Coronary artery (tissue), 2 donors: ENCODE results near the gene KLF5.

Experiments used
- DNase-seq: peaks from one replicate; pipeline ENCODE4 v3.0.0-alpha.2; 2017; ENCODE audit warnings: low spot score
- H3K27ac ChIP-seq, 2 donors: fragments of 200-600 bp; sonication (generic); one replicate each; pipeline ENCODE4 v1.5.1; 2016 to 2019
- H3K4me3 ChIP-seq: fragments of 200-600 bp; sonication (generic); 2 replicates; pipeline ENCODE4 v1.5.1; 2016; ENCODE audit warnings: mild to moderate bottlenecking, moderate library complexity
- TF ChIP-seq, protein P1 (sequence below): fragments of 200-600 bp; sonication (generic); IDR thresholded peaks from one replicate; pipeline ENCODE4 v1.5.1; 2019; ENCODE audit warnings: antibody characterized with exemption

The KLF5 gene

DNA sequence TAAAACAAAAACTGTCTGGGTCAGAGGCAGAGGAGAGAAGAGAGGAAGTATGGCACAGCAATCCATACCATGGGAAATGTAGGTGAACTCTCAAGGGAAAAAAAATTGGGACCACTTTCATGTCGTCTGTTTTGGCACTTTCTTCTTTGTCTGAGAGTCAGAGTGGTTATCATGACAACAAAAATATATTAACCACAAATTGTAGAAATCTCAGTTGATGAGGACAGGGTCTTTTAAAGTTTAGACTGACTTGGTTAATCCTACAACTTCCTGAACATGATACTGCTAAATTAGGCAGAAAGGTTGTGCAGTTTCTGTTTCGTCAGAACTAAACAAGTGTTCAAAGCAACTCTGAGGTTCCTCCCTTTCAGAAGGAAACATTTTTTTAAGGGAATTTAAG lies 15.2 kb downstream of the KLF5 start:
- Histone ChIP-seq H3K27ac (no peak overlapping the region), H3K4me3 (no peak overlapping the region)
- TF ChIP-seq, protein P1, sequence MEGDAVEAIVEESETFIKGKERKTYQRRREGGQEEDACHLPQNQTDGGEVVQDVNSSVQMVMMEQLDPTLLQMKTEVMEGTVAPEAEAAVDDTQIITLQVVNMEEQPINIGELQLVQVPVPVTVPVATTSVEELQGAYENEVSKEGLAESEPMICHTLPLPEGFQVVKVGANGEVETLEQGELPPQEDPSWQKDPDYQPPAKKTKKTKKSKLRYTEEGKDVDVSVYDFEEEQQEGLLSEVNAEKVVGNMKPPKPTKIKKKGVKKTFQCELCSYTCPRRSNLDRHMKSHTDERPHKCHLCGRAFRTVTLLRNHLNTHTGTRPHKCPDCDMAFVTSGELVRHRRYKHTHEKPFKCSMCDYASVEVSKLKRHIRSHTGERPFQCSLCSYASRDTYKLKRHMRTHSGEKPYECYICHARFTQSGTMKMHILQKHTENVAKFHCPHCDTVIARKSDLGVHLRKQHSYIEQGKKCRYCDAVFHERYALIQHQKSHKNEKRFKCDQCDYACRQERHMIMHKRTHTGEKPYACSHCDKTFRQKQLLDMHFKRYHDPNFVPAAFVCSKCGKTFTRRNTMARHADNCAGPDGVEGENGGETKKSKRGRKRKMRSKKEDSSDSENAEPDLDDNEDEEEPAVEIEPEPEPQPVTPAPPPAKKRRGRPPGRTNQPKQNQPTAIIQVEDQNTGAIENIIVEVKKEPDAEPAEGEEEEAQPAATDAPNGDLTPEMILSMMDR, result no peak
- DNase-seq, result no peak

DNA sequence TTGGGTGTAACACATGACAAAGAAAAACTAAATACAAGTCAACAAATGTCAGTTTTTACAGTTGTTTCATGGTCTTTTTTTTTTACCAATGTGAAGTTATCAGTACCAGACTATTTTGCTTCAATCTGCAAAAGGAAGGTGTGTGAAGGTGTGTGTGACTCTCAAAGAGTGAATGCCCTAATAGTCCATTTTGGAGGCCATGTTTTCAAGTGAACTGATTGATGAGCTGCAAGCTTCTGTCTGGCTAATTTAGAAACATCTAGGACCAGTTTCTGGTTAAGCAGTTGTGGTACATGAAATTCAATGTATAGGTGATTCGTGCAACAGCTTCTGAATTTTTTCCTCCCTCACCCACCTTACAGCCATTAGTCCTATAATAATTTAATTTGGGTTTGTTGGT lies 16.1 kb downstream of the KLF5 start:
- no peak overlapping the region for H3K4me3 ChIP-seq
- H3K27ac ChIP-seq, result no peak overlapping the region
- TF ChIP-seq, protein P1, result no peak
- no peak for DNase-seq

DNA sequence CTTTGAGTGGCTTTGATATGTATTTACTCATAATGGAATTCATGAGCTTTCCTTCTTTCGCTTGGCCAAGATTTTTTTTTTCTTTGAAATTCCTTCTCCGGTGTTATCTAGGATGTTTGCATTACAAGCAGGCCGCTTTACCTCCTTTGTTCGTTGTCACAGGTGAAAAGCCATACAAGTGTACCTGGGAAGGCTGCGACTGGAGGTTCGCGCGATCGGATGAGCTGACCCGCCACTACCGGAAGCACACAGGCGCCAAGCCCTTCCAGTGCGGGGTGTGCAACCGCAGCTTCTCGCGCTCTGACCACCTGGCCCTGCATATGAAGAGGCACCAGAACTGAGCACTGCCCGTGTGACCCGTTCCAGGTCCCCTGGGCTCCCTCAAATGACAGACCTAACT lies 16.7 kb downstream of the KLF5 start:
- no peak overlapping the region for H3K27ac ChIP-seq
- TF ChIP-seq, protein P1, result no peak
- no peak for DNase-seq
- H3K4me3 ChIP-seq, result no peak overlapping the region

DNA sequence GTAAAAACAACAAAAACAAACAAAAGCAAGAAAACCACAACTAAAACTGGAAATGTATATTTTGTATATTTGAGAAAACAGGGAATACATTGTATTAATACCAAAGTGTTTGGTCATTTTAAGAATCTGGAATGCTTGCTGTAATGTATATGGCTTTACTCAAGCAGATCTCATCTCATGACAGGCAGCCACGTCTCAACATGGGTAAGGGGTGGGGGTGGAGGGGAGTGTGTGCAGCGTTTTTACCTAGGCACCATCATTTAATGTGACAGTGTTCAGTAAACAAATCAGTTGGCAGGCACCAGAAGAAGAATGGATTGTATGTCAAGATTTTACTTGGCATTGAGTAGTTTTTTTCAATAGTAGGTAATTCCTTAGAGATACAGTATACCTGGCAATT lies 17.1 kb downstream of the KLF5 start:
- H3K27ac ChIP-seq, result no peak overlapping the region

DNA sequence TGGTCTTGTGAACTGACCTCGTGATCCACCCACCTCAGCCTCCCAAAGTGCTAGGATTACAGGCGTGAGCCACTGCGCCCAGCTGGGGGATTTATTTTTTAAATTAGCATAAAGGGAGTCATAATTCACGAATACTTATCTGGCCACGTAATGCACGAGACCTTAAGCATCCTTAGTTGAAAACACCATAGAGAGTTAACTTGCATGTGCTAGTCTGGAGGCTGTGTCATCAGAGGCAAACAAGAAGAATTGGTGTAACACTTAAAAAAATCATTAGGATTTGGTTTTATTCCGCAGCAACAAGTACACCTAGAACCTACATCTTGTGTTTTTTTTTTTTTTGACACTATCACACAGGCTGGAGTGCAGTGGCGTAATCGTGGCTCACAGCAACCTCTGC lies 19.1 kb downstream of the KLF5 start:
- Histone ChIP-seq H3K4me3 (no peak overlapping the region), H3K27ac (no peak overlapping the region)
- DNase-seq, result no peak
- TF ChIP-seq, protein P1, result no peak

More for the DNA sequence above, 17.1 kb downstream of the KLF5 start:
- no peak overlapping the region for H3K4me3 ChIP-seq
- DNase-seq, result no peak
- TF ChIP-seq, protein P1, result no peak

DNA sequence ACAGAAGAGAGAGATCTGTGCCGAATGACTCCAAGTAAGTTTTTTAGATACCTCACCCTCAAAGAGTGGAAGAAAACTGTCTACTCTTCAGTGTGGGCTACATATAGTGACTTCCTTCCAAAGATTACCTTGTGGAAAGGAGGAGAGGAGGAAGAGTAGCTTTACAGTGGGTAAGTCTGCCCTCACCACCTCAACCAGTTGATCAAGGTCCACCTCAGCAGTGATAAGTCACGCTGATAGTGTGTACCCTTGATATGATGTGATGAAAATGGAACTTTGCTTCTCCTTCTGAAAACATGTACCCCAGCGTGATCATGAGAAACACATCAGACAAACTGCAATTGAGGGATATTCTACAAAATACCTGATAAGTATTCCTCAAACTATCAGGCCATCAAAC lies 20.6 kb downstream of the KLF5 start:
- TF ChIP-seq, protein P1, result no peak
- DNase-seq, result no peak
- H3K4me3 ChIP-seq, result no peak overlapping the region
- no peak overlapping the region for H3K27ac ChIP-seq

DNA sequence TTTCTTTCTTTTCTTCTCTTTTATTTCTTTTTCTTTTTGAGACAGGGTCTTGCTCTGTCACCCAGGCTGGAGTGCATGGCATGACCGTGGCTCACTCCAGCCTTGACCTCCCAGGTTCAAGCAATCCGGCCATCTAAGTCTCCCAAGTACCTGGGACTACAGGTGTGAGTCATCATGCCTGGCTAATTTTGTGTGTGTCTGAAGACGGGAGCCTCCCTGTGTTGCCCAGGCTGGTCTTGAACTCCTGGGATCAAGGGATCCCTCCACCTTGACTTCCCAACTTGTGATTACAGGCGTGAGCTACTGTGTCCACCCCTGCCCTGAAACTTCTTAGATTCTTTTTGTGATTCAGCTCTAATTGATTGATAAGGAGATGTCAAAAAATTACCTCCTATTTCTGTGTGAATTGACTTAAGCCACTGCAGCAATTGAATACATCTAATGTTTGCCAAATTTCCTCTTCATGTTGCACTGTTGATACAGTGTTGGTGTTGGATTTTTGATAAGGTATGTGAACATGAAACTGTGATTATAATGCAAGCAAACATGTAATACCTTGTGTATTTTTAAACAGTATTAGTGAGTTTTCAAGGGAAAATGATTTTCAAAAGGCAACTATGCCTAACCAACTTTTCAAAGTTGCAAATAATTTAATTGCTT lies 22.6 kb downstream of the KLF5 start:
- DNase-seq, result no peak
- TF ChIP-seq, protein P1, result no peak
- Histone ChIP-seq H3K4me3 (no peak overlapping the region), H3K27ac (no peak overlapping the region)
